Skeletal muscle satellite cell (primary cell): ENCODE data around the gene PLEKHO2.

ENCODE experiments used
- H3K27me3 ChIP-seq: 2 replicates; pipeline ENCODE4 v1.7.0; 2013; ENCODE audit warnings: low read length; ENCODE audit not compliant: control insufficient read depth, insufficient read depth
- H3K36me3 ChIP-seq: 2 replicates; pipeline ENCODE4 v1.7.0; 2013; ENCODE audit warnings: mild to moderate bottlenecking, control low read depth, low read length; ENCODE audit not compliant: insufficient read depth
- H3K4me1 ChIP-seq: 2 replicates; pipeline ENCODE4 v1.7.0; 2013; ENCODE audit warnings: low read length; ENCODE audit not compliant: control insufficient read depth, insufficient read depth
- H3K4me2 ChIP-seq: 2 replicates; pipeline ENCODE4 v1.7.0; 2013; ENCODE audit warnings: mild to moderate bottlenecking, low read length
- H3K4me3 ChIP-seq: 2 replicates; pipeline ENCODE4 v1.7.0; 2013; ENCODE audit warnings: low read length
- H3K9ac ChIP-seq: 2 replicates; pipeline ENCODE4 v1.7.0; 2013; ENCODE audit warnings: mild to moderate bottlenecking, low read depth, low read length, moderate library complexity
- H3K9me3 ChIP-seq: replicated peaks from 2 replicates; pipeline ENCODE4 v1.7.0; 2013; ENCODE audit warnings: mild to moderate bottlenecking, control low read depth, low read length

The PLEKHO2 gene

DNA sequence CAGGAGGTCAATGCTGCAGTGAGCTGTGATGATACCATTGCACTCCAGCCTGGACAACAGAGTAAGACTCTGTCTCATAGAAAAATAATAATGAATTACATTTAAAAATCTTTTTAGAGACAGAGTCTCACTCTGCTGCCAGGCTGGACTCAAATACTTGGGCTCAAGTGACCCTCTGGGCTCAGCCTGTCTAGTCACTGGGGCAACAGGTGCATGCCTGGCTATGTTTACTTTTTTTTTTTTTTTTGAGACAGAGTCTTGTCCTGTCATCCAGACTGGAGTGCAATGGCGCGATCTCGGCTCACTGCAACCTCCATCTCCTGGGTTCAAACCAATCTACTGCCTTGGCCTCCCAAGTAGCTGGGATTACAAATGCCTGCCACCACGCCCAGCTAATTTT is 8.0 kb upstream of the PLEKHO2 start:
- Histone ChIP-seq H3K4me2 (no peak overlapping the region), H3K27me3 (no peaks in the 10 kb centered on the region), H3K9ac (no peak overlapping the region), H3K4me1 (peaks cover 9% of the 10 kb centered on the region), H3K9me3 (no peaks in the 10 kb centered on the region), H3K36me3 (no peaks in the 10 kb centered on the region), H3K4me3 (no peak overlapping the region)

DNA sequence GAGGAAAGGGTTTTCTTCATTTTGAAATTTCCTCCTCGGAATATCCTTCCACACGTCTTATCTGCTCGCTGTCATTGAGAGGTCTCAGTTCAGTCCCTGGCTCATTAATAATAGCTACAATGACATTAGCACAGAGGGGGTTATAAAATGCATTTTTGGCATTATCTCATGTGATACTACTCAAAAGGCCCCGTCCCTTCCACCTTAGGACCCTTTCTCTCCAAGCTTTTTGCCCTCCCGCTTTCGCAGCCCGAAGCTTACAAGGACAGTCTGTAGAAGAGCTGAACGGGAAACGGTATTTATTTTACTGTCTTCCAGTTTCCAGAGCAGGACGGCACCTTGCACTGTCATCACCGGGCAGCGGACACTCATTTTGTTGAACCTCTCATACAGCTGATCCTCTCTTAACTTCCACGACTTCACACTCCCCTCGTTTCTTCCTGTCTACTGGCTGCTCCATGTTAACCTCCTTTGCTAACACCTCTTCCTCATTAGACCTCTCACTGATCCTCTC is 5.6 kb upstream of the PLEKHO2 start:
- no peaks in the 10 kb centered on the region for H3K36me3 ChIP-seq
- H3K4me3 ChIP-seq = peak overlapping the region; percentile 13

DNA sequence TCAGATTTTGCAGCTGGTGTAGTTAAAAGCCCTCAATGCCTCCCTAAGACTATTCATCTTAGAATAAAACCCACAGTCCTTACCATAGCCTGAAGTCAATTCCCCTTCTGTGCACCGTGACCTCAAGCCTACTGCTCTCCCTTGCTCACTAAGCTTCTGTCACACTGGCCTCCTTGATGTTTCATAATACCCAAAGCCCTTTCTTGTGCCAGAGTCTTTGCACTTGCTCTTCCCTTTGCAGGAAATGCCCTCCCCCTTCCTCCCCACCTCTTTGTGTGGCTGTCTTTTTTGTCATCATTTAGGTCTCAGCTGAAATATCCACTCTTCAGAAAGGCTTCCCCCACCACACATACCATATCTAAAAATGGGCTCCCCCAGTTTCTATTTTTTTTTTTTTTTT is 4.2 kb upstream of the PLEKHO2 start:
- Histone ChIP-seq H3K36me3 (no peaks in the 10 kb centered on the region), H3K9ac (no peak overlapping the region), H3K4me1 (peaks cover 16% of the 10 kb centered on the region), H3K27me3 (no peaks in the 10 kb centered on the region), H3K9me3 (no peaks in the 10 kb centered on the region), H3K4me2 (no peak overlapping the region), H3K4me3 (no peak overlapping the region)

More for the DNA sequence above, 5.6 kb upstream of the PLEKHO2 start:
- peak overlapping the region; percentile 28 for H3K9ac ChIP-seq
- H3K4me2 ChIP-seq = peak overlapping the region; percentile 69
- H3K4me1 ChIP-seq = peaks cover 15% of the 10 kb centered on the region
- no peaks in the 10 kb centered on the region for H3K9me3 ChIP-seq
- no peaks in the 10 kb centered on the region for H3K27me3 ChIP-seq

DNA sequence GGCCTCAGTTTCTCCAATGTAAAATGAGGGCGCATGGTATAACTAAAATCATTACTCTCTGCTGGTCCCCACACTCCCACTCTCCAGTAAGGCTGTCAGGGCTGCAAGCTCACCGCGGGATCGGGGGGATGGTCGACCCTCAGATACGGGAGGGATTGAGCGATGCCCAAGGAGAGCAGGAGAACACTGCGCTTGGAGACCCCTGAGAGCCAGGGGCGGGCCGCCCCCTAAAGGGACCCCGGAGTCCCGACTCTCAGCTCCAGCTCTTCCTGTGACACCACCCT is 713 bp upstream of the PLEKHO2 start:
- Histone ChIP-seq H3K4me3 (peak overlapping the region; percentile 79), H3K4me1 (peaks cover 34% of the 10 kb centered on the region), H3K4me2 (peak overlapping the region; percentile 99), H3K9me3 (no peaks in the 10 kb centered on the region), H3K27me3 (no peaks in the 10 kb centered on the region), H3K36me3 (peaks cover 2% of the 10 kb centered on the region), H3K9ac (peak overlapping the region; percentile 82)

DNA sequence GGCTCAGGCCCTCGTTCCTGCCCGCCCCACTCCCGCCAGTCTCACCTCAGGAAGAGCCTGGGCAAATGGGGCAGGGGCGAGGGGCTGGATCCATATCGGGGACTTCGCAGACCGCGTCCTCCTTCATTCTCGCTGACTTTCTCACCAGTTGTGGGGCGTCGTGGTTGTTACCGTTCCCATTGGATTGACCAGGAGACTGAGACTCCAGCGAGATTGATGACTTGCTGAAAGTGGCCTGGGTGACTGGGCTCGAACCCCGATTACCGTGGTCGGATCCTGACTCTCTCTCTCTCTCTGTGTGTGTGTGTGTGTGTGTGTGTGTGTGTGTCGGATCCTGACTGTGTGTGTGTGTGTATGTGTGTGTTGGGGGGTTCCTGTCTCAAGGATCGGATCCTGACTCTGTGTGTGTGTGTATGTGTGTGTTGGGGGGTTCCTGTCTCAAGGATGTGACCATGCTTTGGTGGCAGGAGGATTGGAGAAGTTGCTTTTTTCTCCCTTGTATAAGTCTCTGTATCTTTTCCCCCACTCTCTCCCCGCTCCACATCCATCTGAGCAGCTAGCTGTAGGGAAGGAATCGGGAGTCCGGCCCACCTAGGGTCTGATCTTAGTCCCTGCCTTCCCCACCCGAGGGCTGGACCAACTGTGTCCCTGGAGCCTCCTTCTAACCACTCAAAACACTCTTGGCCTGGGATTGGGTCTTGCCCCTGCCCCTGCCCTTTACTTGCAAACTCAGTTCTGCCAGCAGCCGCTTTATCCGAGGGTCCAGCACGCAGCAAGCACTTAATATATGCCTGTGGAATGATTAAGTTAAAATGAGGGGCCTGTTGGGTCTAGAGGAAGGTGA is 603 bp downstream of the PLEKHO2 start:
- Histone ChIP-seq H3K9ac (peak overlapping the region; percentile 94), H3K4me2 (peak overlapping the region; percentile 87), H3K36me3 (peaks cover 9% of the 10 kb centered on the region), H3K27me3 (no peaks in the 10 kb centered on the region), H3K4me1 (peaks cover 32% of the 10 kb centered on the region), H3K9me3 (no peaks in the 10 kb centered on the region), H3K4me3 (peak overlapping the region; percentile 87)

DNA sequence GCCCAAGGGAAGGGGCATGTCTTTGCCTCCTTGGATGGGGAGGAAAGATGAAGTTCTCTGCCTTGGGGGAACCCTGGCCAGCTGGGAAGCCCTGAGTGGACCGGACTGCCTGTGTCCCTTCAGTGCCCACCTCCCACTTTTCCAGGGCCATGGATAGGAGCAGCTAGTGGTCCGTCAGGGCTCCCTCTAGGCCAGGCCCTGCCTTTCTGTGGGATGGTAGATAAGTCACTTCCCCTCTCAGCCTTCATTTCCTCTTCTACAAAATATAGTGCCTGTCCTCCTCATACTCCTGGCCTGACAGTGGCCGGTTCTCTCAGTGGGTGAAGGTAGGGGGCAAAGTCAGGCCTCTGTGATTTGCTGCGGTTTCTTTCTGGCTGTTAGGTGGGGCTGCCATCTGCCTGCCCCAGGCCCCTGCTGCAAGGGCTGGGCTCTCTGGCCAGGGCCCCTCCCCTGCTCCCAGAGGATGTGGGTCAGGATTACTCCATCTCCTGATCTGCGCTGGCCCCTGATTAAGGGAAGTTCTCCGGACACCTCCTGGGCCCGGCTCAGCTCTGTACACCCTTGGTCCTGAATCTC is 1.4 kb downstream of the PLEKHO2 start:
- Histone ChIP-seq H3K36me3 (peaks cover 10% of the 10 kb centered on the region), H3K4me3 (peak overlapping the region; percentile 87), H3K9ac (peak overlapping the region; percentile 94), H3K27me3 (no peaks in the 10 kb centered on the region), H3K4me2 (peak overlapping the region; percentile 87), H3K9me3 (no peaks in the 10 kb centered on the region), H3K4me1 (peaks cover 37% of the 10 kb centered on the region)

DNA sequence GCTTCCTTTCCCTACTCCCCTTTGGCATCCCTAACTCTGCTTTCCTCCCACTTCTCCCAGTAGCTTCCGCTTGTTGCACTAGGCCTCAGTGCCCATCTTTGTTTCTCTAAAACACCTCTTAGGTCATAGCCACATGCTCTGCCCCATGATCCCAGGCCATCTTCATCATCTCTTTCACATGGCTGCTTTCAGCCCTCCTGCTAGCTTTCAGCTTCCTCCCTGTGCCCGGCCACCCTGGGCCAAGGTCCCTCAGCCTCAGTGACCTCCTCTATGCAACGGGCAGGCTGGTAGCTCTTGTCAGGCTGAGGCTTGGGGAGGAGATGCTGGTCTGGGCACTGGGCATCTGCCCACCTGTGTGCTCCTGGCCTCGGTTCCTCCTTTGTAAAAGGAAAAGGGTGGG is 2.3 kb downstream of the PLEKHO2 start:
- H3K27me3 ChIP-seq = no peaks in the 10 kb centered on the region
- H3K9ac ChIP-seq = peak overlapping the region; percentile 94
- no peaks in the 10 kb centered on the region for H3K9me3 ChIP-seq
- peaks cover 42% of the 10 kb centered on the region for H3K4me1 ChIP-seq
- H3K4me3 ChIP-seq = peak overlapping the region; percentile 87
- peak overlapping the region; percentile 87 for H3K4me2 ChIP-seq
- peaks cover 16% of the 10 kb centered on the region for H3K36me3 ChIP-seq

DNA sequence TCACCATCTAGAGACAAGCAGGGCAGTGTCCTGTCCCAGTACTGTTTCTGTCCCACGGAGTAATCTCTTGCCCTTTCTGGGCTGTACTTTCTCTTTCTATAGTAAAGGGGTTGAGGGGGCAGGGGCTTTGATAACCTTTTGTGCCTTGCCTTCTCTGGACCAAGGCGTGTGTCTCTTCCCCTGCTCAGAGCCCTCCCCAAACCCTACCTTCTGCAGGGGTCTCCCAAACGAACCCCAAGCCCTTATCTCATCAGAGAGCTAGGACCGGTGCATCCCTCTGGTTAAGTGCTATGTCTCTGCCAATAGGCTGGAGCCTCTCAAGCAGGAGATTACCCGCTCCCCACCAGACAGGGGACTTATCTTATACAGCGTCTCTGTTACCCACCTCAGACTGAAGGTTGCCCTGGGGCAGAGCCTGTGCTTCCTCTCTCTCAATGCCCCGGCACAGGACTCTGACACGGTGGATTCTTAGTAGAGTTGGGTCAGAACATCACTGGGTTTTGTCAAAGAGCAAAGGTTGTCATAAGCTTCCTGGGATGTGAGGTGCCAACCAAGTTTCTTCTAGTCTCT is 2.9 kb downstream of the PLEKHO2 start:
- Histone ChIP-seq H3K4me1 (peaks cover 42% of the 10 kb centered on the region), H3K36me3 (peaks cover 19% of the 10 kb centered on the region), H3K4me2 (peak overlapping the region; percentile 87), H3K4me3 (peak overlapping the region; percentile 87), H3K9ac (peak overlapping the region; percentile 94), H3K27me3 (no peaks in the 10 kb centered on the region), H3K9me3 (no peaks in the 10 kb centered on the region)

DNA sequence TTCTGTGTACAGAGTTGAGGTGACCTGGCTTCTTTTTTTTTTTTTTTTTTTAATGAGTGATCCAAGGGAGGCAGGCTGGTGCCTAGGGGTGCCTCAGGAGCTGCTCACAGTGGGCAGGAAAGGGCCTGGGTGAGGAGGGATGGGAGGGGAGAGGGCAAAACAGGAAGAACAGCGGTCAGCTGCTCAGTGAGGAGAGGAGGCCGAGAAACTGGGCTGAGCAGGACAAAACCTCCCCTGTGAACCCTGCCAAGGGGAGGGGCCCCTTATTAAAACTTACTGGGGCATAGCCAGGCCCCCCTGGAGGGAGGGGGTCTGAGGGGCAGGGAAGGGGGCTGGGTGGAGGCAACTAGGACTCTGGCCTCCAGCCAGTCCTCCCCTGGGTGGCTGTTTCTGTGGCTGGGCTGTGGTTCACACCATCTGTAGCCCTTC is 3.5 kb downstream of the PLEKHO2 start:
- Histone ChIP-seq H3K4me1 (peaks cover 42% of the 10 kb centered on the region), H3K9ac (peak overlapping the region; percentile 94), H3K4me3 (peak overlapping the region; percentile 87)

DNA sequence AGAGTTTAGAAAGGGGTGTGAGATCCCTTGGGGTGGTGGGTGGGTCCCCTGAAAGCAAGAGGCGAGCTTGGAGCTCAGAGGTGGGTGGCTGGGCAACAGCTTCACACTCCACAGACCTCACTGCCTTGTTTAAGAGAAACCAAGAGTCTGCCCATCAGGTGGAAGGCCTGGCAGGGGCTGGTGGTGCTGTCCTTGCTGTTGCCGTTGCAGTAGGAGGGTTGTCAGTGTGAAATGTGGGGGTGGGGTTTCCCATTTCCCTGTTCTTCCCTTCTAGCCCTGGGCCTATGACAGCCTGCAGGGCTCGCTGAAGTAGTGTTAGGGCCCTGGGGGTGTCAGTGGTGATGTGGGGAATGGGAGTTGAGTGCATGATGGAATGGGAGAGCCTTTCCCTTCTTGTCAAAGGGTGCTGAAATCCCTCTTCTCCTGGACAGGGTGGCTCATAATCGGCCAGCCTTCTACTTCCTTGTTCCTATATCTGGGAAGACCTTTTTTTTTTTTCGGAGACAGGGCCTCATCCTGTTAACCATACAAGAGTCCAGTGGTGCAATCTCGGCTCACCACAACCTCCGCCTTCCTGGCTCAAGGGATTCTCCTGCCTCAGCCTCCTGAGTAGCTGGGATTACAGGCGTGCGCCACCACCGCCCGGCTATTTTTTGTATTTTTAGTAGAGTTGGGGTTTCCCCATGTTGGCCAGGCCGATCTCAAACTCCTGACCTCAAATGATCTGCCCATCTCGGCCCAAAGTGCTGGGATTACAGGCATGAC is 4.3 kb downstream of the PLEKHO2 start:
- Histone ChIP-seq H3K4me1 (peaks cover 42% of the 10 kb centered on the region), H3K27me3 (no peaks in the 10 kb centered on the region), H3K4me3 (peak overlapping the region; percentile 87), H3K9me3 (no peaks in the 10 kb centered on the region), H3K4me2 (peak overlapping the region; percentile 87), H3K36me3 (peaks cover 32% of the 10 kb centered on the region), H3K9ac (peak overlapping the region; percentile 14)

More for the DNA sequence above, 3.5 kb downstream of the PLEKHO2 start:
- Histone ChIP-seq H3K36me3 (peaks cover 24% of the 10 kb centered on the region), H3K9me3 (no peaks in the 10 kb centered on the region), H3K27me3 (no peaks in the 10 kb centered on the region), H3K4me2 (peak overlapping the region; percentile 87)

DNA sequence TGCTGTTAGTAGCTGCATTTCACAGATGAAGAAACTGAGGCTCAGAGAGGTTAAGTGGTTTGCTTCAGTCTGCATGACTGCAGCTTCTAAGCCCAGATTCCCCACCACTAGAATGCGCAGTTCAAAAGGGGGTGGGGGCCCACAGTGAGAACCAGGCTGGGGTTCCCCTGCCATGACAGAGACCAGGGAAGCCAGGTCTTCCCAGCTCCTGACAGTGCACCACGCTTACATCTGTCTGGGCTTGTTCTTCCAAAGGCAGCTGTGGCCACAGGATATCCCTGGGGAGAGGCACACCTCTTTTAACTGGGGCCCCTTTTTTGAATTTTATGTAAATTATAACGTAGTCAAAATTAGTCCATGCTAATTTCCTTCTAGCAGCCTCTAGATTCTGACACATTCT is 5.3 kb downstream of the PLEKHO2 start:
- Histone ChIP-seq H3K4me1 (peaks cover 51% of the 10 kb centered on the region), H3K4me2 (no peak overlapping the region), H3K9me3 (no peaks in the 10 kb centered on the region), H3K4me3 (no peak overlapping the region), H3K36me3 (peaks cover 34% of the 10 kb centered on the region), H3K9ac (no peak overlapping the region), H3K27me3 (no peaks in the 10 kb centered on the region)
